Natural killer cell (primary cell): Measurements from ENCODE around the gene RNASE13. TPM values are rescaled to one million over a fixed set of nuclear protein-coding genes. Genes with fewer than 3 reads are reported as not detected.
A peak's percentile ranks its signal among the peaks of the same experiment; 100 is the strongest.

Experiments used
- ATAC-seq, 3 donors: fragments of 150-1000 bp in 2 of 3; fragments of 200-7000 bp in 1 of 3; cut with Tn5 transposase; 1 replicate in 1 of 3; 2 replicates in 2 of 3; pipeline ENCODE4 v1.10.0; 2021; ENCODE audit warnings: mild to moderate bottlenecking in 2 of 3, moderate library complexity in 2 of 3
- DNase-seq, 2 donors: peaks; one replicate each; pipeline versions ENCODE4 v3.0.0 to v3.0.0-alpha.2; 2013 to 2021; ENCODE audit warnings: mixed read lengths in 1 of 2
- H3K27ac ChIP-seq: one replicate; pipeline ENCODE4 v1.5.1; 2013; ENCODE audit warnings: mild to moderate bottlenecking, low read length
- H3K27me3 ChIP-seq: one replicate; pipeline ENCODE4 v1.6.1; 2013; ENCODE audit warnings: low read length; ENCODE audit not compliant: control insufficient read depth, insufficient read depth
- H3K36me3 ChIP-seq: one replicate; pipeline ENCODE4 v1.6.1; 2013; ENCODE audit warnings: low read length; ENCODE audit not compliant: control insufficient read depth, insufficient read depth
- H3K4me1 ChIP-seq: one replicate; pipeline ENCODE4 v1.6.1; 2013; ENCODE audit warnings: low read length; ENCODE audit not compliant: control insufficient read depth, insufficient read depth
- H3K4me3 ChIP-seq: one replicate; pipeline ENCODE4 v1.5.1; 2013; ENCODE audit warnings: low read length
- H3K9me3 ChIP-seq: one replicate; pipeline ENCODE4 v1.6.1; 2013; ENCODE audit warnings: low read length; ENCODE audit not compliant: control insufficient read depth, insufficient read depth
- H3K27ac Mint-ChIP-seq, 2 donors: one replicate each; pipeline ENCODE4 v1.8.0; 2022; ENCODE audit warnings: mild to moderate bottlenecking in 2 of 2, mixed read lengths in 2 of 2, moderate library complexity in 1 of 2
- H3K27me3 Mint-ChIP-seq, 2 donors: one replicate each; pipeline ENCODE4 v1.8.0; 2022; ENCODE audit warnings: low read depth in 2 of 2, mixed read lengths in 2 of 2
- H3K36me3 Mint-ChIP-seq: one replicate; pipeline ENCODE4 v1.8.0; 2022; ENCODE audit warnings: mixed read lengths
- H3K4me1 Mint-ChIP-seq, 2 donors: one replicate each; pipeline ENCODE4 v1.8.0; 2022; ENCODE audit warnings: mixed read lengths in 2 of 2
- H3K4me3 Mint-ChIP-seq: one replicate; pipeline ENCODE4 v1.8.0; 2022; ENCODE audit warnings: mild to moderate bottlenecking, moderate library complexity, mixed read lengths
- H3K9me3 Mint-ChIP-seq, 2 donors: one replicate each; pipeline ENCODE4 v1.8.0; 2022; ENCODE audit warnings: mixed read lengths in 2 of 2
- WGBS: methylation state at CpG from one replicate; pipeline ENCODE4 v1.1.7; 2013; ENCODE audit warnings: missing lambda C conversion rate; ENCODE audit not compliant: insufficient coverage; 5-methylcytosine and 5-hydroxymethylcytosine counted together
- intact Hi-C: fragments of 100-400 bp; cut with micrococcal nuclease; formaldehyde crosslinking; loops from one replicate; pipeline ENCODE4 v1.14.2; 2022
- total RNA-seq, 4 donors: library from RNA; stranded (reverse); fragments of 120-200 nt in 1 of 4; gene quantifications; one replicate each; pipeline versions ENCODE4 v1.2.3 to v1.2.4, GENCODE V29; 2013 to 2022
- TF ChIP-seq, protein P1 (sequence below): fragments of 200-600 bp; IDR thresholded peaks from one replicate; pipeline ENCODE4 v1.8.0; 2022; ENCODE audit warnings: antibody characterized with exemption

Gene RNASE13
- total RNA-seq, 3 donors from 2014 or later (not counting 1 experiment from before 2014, with no cell fraction given), result not detected

DNA sequence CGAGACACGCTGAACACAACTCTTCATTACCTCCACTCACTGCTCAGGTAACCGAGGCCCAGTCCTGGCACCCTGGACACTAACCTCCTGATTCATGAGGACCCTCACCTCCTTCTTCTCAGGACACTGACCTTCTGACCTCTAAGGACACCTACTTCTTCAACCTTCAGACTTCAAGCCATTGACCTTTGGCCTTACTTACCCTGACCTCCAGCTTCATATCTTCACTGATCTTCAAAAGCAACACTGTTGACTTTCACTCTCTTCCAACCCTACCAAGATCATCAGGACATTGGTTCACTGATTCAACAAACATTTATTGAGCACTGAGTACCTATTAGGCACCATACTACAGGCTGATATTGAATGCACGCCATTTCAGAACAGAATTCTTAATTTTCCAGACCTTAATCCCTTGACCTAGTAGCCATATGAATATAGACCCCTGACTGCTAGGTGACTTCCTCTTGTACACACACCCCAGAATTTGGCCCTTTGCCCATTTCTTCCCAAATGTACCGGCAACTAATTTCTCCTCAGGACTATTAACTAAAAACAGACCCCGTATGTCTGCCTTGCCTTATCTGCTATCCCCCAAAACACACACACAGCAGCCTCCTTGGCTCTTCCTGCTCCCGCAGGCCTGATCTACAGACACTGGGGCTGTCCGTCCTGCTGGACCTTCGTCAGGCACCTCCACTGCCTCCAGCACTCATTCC lies 41.3 kb upstream of the RNASE13 start:
- DNase-seq (no peak), ATAC-seq (no peak)
- no peaks in the 10 kb centered on the region for H3K36me3 ChIP-seq
- no peak overlapping the region for H3K27ac Mint-ChIP-seq
- H3K9me3 ChIP-seq, result no peaks in the 10 kb centered on the region
- 93% methylated on average over 9 of the region's 9 CpGs for WGBS
- no peaks in the 10 kb centered on the region for H3K36me3 Mint-ChIP-seq
- H3K4me3 Mint-ChIP-seq, result no peak overlapping the region
- H3K4me1 Mint-ChIP-seq, result peaks cover 11 to 17% of the 10 kb centered on the region in 2 donors
- no peak overlapping the region for H3K4me3 ChIP-seq
- peaks cover 21% of the 10 kb centered on the region for H3K4me1 ChIP-seq
- H3K9me3 Mint-ChIP-seq, result no peaks in the 10 kb centered on the region
- TF ChIP-seq, protein P1, sequence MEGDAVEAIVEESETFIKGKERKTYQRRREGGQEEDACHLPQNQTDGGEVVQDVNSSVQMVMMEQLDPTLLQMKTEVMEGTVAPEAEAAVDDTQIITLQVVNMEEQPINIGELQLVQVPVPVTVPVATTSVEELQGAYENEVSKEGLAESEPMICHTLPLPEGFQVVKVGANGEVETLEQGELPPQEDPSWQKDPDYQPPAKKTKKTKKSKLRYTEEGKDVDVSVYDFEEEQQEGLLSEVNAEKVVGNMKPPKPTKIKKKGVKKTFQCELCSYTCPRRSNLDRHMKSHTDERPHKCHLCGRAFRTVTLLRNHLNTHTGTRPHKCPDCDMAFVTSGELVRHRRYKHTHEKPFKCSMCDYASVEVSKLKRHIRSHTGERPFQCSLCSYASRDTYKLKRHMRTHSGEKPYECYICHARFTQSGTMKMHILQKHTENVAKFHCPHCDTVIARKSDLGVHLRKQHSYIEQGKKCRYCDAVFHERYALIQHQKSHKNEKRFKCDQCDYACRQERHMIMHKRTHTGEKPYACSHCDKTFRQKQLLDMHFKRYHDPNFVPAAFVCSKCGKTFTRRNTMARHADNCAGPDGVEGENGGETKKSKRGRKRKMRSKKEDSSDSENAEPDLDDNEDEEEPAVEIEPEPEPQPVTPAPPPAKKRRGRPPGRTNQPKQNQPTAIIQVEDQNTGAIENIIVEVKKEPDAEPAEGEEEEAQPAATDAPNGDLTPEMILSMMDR, result no peak
- peaks cover 15% of the 10 kb centered on the region for H3K27me3 ChIP-seq
- H3K27ac ChIP-seq, result no peak overlapping the region
- H3K27me3 Mint-ChIP-seq, result peaks cover 24% of the 10 kb centered on the region in 2 donors
- intact Hi-C loops, result no loop called here

DNA sequence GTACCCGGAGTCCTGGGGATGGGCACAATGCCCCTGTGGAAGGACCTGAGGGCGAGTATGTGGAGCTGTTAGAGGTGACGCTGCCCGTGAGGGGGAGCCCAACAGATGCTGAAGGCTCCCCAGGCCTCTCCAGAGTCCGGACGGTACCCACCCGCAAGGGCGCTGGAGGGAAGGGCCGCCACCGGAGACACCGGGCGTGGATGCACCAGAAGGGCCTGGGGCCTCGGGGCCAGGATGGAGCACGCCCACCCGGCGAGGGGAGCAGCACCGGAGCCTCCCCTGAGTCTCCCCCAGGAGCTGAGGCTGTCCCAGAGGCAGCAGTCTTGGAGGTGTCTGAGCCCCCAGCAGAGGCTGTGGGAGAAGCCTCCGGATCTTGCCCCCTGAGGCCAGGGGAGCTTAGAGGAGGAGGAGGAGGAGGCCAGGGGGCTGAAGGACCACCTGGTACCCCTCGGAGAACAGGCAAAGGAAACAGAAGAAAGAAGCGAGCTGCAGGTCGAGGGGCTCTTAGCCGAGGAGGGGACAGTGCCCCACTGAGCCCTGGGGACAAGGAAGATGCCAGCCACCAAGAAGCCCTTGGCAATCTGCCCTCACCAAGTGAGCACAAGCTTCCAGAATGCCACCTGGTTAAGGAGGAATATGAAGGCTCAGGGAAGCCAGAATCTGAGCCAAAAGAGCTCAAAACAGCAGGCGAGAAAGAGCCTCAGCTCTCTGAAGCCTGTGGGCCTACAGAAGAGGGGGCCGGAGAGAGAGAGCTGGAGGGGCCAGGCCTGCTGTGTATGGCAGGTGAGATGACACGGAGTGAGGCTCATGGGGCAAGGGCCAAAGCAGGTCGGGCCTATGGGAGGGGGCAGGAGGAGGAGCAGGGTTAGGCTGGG lies 40.0 kb upstream of the RNASE13 start:
- no peak overlapping the region for H3K4me3 ChIP-seq
- H3K9me3 ChIP-seq, result no peaks in the 10 kb centered on the region
- H3K27me3 Mint-ChIP-seq, result peaks cover 31 to 32% of the 10 kb centered on the region in 2 donors
- peaks cover 32% of the 10 kb centered on the region for H3K4me1 ChIP-seq
- no peak overlapping the region for H3K4me3 Mint-ChIP-seq
- ATAC-seq (no peak), DNase-seq (no peak)
- H3K27ac Mint-ChIP-seq, result peak overlapping the region in 1 of 2 donors; percentile 47
- WGBS, result 94% methylated on average over 26 of the region's 26 CpGs
- peaks cover 18 to 26% of the 10 kb centered on the region in 2 donors for H3K4me1 Mint-ChIP-seq
- H3K9me3 Mint-ChIP-seq, result no peaks in the 10 kb centered on the region
- intact Hi-C loops, result no loop called here
- TF ChIP-seq, protein P1, result no peak
- no peaks in the 10 kb centered on the region for H3K36me3 ChIP-seq
- peaks cover 25% of the 10 kb centered on the region for H3K27me3 ChIP-seq
- no peaks in the 10 kb centered on the region for H3K36me3 Mint-ChIP-seq
- H3K27ac ChIP-seq, result no peak overlapping the region

DNA sequence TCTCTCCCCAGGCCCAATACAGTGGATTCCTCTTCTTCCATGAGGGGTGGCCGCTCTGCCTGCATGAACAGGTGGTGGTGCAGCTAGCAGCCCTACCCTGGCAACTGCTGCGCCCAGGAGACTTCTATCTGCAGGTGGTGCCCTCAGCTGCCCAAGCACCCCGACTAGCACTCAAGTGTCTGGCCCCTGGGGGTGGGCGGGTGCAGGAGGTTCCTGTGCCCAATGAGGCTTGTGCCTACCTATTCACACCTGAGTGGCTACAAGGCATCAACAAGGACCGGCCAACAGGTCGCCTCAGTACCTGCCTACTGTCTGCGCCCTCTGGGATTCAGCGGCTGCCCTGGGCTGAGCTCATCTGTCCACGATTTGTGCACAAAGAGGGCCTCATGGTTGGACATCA lies 39.3 kb upstream of the RNASE13 start:
- peaks cover 39% of the 10 kb centered on the region for H3K4me1 ChIP-seq
- H3K9me3 ChIP-seq, result no peaks in the 10 kb centered on the region
- H3K36me3 Mint-ChIP-seq, result no peaks in the 10 kb centered on the region
- no peak overlapping the region for H3K4me3 ChIP-seq
- 91% methylated on average over 9 of the region's 9 CpGs for WGBS
- no peaks in the 10 kb centered on the region for H3K36me3 ChIP-seq
- TF ChIP-seq, protein P1, result no peak
- no peak overlapping the region for H3K27ac Mint-ChIP-seq
- peaks cover 38 to 39% of the 10 kb centered on the region in 2 donors for H3K27me3 Mint-ChIP-seq
- intact Hi-C loops, result no loop called here
- DNase-seq (no peak), ATAC-seq (no peak)
- H3K9me3 Mint-ChIP-seq, result no peaks in the 10 kb centered on the region
- peaks cover 25 to 34% of the 10 kb centered on the region in 2 donors for H3K4me1 Mint-ChIP-seq
- H3K27ac ChIP-seq, result no peak overlapping the region
- H3K4me3 Mint-ChIP-seq, result no peak overlapping the region
- H3K27me3 ChIP-seq, result peaks cover 32% of the 10 kb centered on the region
